ENCODE data around the gene ITGB5. TPM values are rescaled to one million over a fixed set of nuclear protein-coding genes. Genes with fewer than 3 reads are reported as not detected.

ITGB5 gene
- total RNA-seq, 4 donors from 2014 or later, result 155 to 452 (median 234) TPM

- no peak for DNase-seq (ENCODE audit: low spot score)
- ATAC-seq (ENCODE audit: low FRiP score), result no peak
- TF ChIP-seq CTCF (IDR thresholded peaks at IDR 0.05), result no peak
These were observed 120.8 kb downstream of the ITGB5 start for GRCh38 chr3:124766113-124767095.

GRCh38 chr3:124765197-124765840 lies 121.8 kb downstream of the ITGB5 start:
- DNase-seq (ENCODE audit: low spot score) (no peak), ATAC-seq (ENCODE audit: low FRiP score) (no peak)
- TF ChIP-seq CTCF (IDR thresholded peaks at IDR 0.05), result no peak

- no peak for TF ChIP-seq CTCF (IDR thresholded peaks at IDR 0.05)
- no peak for DNase-seq (ENCODE audit: low spot score)
These were observed 122.4 kb downstream of the ITGB5 start for GRCh38 chr3:124764746-124765145.

GRCh38 chr3:124763644-124764358 lies 123.4 kb downstream of the ITGB5 start:
- no peak for DNase-seq (ENCODE audit: low spot score)
- ATAC-seq (ENCODE audit: low FRiP score), result no peak
- no peak for TF ChIP-seq CTCF (IDR thresholded peaks at IDR 0.05)

More at GRCh38 chr3:124764746-124765145, 122.4 kb downstream of the ITGB5 start:
- ATAC-seq (ENCODE audit: low FRiP score), result no peak

GRCh38 chr3:124763206-124763605 lies 124.0 kb downstream of the ITGB5 start:
- no peak for TF ChIP-seq CTCF (IDR thresholded peaks at IDR 0.05)
- DNase-seq (ENCODE audit: low spot score) (no peak), ATAC-seq (ENCODE audit: low FRiP score) (no peak)

- no peak for DNase-seq (ENCODE audit: low spot score)
- no peak for TF ChIP-seq CTCF (IDR thresholded peaks at IDR 0.05)
These were observed 124.5 kb downstream of the ITGB5 start for GRCh38 chr3:124762661-124763011.

More at GRCh38 chr3:124762661-124763011, 124.5 kb downstream of the ITGB5 start:
- ATAC-seq (ENCODE audit: low FRiP score), result no peak
